SU-DHL-6 (cell line): ENCODE measurements around the gene ATP2A3.

Experiments
- EZH2phosphoT487 ChIP-seq: fragments of 200-600 bp; sonication (generic), shearing (Covaris generic); conservative IDR thresholded peaks from 2 replicates; pipeline ENCODE4 v1.6.1; 2018; ENCODE audit warnings: mild to moderate bottlenecking, antibody characterized with exemption, low read length, moderate library complexity, mixed read lengths
- TF ChIP-seq, protein P1 (sequence below): fragments of 200-600 bp; sonication (generic); IDR thresholded peaks from one replicate; pipeline ENCODE4 v1.5.1; 2017; ENCODE audit warnings: antibody characterized with exemption, mild to moderate bottlenecking, low read length, moderate library complexity; ENCODE audit not compliant: insufficient read depth, poor library complexity, severe bottlenecking

DNA sequence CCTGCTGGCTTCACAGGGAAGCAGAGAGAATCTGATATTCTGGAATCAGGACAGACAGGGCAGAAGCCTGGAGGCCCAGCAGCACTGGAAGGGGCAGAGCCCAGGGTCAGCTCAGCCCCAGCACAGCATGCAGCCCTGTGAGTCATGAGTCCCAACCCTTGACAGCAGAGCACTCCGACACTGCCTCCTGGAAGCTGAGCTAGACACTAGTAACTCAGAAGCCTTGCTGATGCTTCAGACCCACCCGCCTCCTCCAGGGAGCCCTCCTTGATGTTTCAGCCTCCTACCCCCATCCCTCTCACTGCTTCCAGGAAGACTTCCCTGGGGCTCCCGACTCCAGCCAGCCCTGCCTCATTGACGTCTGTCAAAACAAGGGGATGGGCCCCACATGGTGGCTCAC lies 78.3 kb downstream of the ATP2A3 start:
- TF ChIP-seq, protein P1, sequence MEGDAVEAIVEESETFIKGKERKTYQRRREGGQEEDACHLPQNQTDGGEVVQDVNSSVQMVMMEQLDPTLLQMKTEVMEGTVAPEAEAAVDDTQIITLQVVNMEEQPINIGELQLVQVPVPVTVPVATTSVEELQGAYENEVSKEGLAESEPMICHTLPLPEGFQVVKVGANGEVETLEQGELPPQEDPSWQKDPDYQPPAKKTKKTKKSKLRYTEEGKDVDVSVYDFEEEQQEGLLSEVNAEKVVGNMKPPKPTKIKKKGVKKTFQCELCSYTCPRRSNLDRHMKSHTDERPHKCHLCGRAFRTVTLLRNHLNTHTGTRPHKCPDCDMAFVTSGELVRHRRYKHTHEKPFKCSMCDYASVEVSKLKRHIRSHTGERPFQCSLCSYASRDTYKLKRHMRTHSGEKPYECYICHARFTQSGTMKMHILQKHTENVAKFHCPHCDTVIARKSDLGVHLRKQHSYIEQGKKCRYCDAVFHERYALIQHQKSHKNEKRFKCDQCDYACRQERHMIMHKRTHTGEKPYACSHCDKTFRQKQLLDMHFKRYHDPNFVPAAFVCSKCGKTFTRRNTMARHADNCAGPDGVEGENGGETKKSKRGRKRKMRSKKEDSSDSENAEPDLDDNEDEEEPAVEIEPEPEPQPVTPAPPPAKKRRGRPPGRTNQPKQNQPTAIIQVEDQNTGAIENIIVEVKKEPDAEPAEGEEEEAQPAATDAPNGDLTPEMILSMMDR = no peak
- TF ChIP-seq EZH2phosphoT487 = no peak
